ENCODE data around the gene ZNF598.

GRCh38 chr16:2019518-2019920 is 9.9 kb upstream of the ZNF598 start, which contains the start of gene NPW:
- TF ChIP-seq EZH2 (IDR thresholded peaks at IDR 0.05; ENCODE audit: insufficient read depth, low read length), result no peak
- no peak for TF ChIP-seq CTCF (IDR thresholded peaks at IDR 0.05; ENCODE audit: insufficient read depth, low read depth, low read length)

Data from astrocyte (in vitro differentiated cells and primary cell).